ENCODE data around the gene PHC1. TPM values are rescaled to one million over a fixed set of nuclear protein-coding genes. Genes with fewer than 3 reads are reported as not detected.

Gene PHC1
- total RNA-seq, 2 donors from 2014 or later = 38.2 to 104 TPM

DNA sequence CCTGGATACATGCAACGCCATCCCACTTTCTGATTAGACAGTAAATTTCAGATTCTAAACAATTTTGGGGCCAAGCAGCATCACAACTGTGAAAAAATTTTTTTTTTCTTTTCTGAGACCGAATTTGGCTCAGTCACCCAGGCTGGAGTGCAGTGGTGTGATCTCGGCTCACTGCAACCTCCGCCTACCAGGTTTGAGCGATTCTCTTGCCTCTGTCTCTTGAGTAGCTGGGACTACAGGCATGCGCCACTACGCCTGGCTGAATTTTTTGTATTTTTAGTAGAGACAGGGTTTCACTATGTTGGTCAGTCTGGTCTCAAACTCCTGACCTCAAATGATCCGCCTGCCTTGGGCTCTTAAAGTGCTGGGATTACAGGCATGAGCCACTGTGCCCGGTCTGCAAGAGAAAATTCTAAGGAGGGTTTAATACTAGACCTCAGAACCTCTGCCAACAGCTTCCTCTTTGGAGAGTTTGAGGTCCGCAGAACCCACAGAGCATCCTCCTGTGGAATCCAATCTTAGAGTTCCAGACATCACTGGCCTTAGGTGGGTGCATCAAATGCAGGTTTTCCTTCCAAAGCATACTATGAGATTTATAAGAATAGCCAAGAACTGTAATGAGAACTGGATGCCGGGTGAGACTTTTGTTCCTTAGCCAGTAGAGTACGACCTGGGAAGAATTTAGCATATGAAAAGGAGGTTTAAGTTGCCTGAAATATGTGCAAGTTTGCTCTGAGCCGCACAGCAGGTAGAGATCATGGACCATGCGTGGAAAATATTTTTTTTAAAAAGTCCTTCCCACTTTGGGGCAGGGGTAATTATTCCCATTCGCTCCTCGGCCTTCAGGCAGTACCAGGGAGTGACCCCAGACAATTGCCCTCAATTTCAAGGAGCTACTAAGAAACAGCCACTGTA lies 7.8 kb upstream of the PHC1 start:
- no peaks in the 10 kb centered on the region for H3K4me1 ChIP-seq (replicated peaks)
- H3K27me3 ChIP-seq (replicated peaks; ENCODE audit: insufficient read depth) = no peaks in the 10 kb centered on the region
- intact Hi-C loops (cut with DNase I) = loop anchor here (5.0 kb wide), 1 partner anchor 46 kb away; no protein-coding TSS in a partner anchor
- no peak overlapping the region for H3K4me3 ChIP-seq
- no peak for TF ChIP-seq POLR2A (IDR thresholded peaks at IDR 0.05)
- TF ChIP-seq, protein P1, sequence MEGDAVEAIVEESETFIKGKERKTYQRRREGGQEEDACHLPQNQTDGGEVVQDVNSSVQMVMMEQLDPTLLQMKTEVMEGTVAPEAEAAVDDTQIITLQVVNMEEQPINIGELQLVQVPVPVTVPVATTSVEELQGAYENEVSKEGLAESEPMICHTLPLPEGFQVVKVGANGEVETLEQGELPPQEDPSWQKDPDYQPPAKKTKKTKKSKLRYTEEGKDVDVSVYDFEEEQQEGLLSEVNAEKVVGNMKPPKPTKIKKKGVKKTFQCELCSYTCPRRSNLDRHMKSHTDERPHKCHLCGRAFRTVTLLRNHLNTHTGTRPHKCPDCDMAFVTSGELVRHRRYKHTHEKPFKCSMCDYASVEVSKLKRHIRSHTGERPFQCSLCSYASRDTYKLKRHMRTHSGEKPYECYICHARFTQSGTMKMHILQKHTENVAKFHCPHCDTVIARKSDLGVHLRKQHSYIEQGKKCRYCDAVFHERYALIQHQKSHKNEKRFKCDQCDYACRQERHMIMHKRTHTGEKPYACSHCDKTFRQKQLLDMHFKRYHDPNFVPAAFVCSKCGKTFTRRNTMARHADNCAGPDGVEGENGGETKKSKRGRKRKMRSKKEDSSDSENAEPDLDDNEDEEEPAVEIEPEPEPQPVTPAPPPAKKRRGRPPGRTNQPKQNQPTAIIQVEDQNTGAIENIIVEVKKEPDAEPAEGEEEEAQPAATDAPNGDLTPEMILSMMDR (IDR thresholded peaks at IDR 0.05) = no peak
- H3K36me3 ChIP-seq = no peaks in the 10 kb centered on the region
- no peak for DNase-seq (ENCODE audit: low spot score)
- no peaks in the 10 kb centered on the region for H3K9me3 ChIP-seq
- no peak overlapping the region for H3K27ac ChIP-seq
- WGBS = 87% methylated on average over 16 of the region's 16 CpGs

- H3K9me3 ChIP-seq = no peaks in the 10 kb centered on the region
- WGBS = 77% methylated on average over 3 of the region's 3 CpGs
- H3K36me3 ChIP-seq = no peaks in the 10 kb centered on the region
- no peak overlapping the region for H3K27ac ChIP-seq
- no peak overlapping the region for H3K4me3 ChIP-seq
- no peaks in the 10 kb centered on the region for H3K4me1 ChIP-seq (replicated peaks)
- no peak for TF ChIP-seq POLR2A (IDR thresholded peaks at IDR 0.05)
- TF ChIP-seq, protein P1 (IDR thresholded peaks at IDR 0.05) = no peak
- TF ChIP-seq POLR2AphosphoS5 (IDR thresholded peaks at IDR 0.05) = no peak
- no peaks in the 10 kb centered on the region for H3K27me3 ChIP-seq (replicated peaks; ENCODE audit: insufficient read depth)
- intact Hi-C loops (cut with DNase I) = loop anchor here (5.0 kb wide), 1 partner anchor 45 kb away; no protein-coding TSS in a partner anchor
- no peak for DNase-seq (ENCODE audit: low spot score)
Measured at GRCh38 chr12:8907513-8907912, 6.8 kb upstream of the PHC1 start.

DNA sequence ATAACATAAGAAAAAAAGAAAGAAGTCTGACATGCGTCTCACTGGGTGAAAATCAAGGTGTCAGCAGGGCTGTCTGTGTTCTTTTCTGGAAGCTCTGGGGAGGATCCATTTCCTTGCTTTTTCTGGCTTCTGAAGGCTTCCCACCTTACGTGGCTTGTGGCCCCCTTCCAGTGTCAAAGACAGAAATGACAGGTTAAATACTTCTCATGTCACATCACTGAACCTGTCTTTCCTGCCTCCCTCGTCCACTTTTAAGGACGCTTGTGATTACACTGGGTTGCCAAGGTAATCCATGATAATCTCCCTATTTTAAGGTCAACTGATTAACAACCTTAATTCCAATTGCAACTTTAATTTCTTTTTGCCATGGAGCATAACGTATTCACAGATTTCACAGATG lies 4.6 kb upstream of the PHC1 start:
- H3K9me3 ChIP-seq = no peaks in the 10 kb centered on the region
- H3K4me1 ChIP-seq (replicated peaks) = no peaks in the 10 kb centered on the region
- no peak overlapping the region for H3K4me3 ChIP-seq
- H3K36me3 ChIP-seq = no peaks in the 10 kb centered on the region
- intact Hi-C loops (cut with DNase I) = loop anchor here (5.0 kb wide), 2 partner anchors 43 to 207 kb away; no protein-coding TSS in a partner anchor
- no peaks in the 10 kb centered on the region for H3K27me3 ChIP-seq (replicated peaks; ENCODE audit: insufficient read depth)
- TF ChIP-seq POLR2AphosphoS5 (IDR thresholded peaks at IDR 0.05) (no peak), POLR2A (IDR thresholded peaks at IDR 0.05) (no peak)
- TF ChIP-seq, protein P1 (IDR thresholded peaks at IDR 0.05) = no peak
- H3K27ac ChIP-seq = no peak overlapping the region
- no peak for DNase-seq (ENCODE audit: low spot score)
- 74% methylated on average over 5 of the region's 5 CpGs for WGBS

DNA sequence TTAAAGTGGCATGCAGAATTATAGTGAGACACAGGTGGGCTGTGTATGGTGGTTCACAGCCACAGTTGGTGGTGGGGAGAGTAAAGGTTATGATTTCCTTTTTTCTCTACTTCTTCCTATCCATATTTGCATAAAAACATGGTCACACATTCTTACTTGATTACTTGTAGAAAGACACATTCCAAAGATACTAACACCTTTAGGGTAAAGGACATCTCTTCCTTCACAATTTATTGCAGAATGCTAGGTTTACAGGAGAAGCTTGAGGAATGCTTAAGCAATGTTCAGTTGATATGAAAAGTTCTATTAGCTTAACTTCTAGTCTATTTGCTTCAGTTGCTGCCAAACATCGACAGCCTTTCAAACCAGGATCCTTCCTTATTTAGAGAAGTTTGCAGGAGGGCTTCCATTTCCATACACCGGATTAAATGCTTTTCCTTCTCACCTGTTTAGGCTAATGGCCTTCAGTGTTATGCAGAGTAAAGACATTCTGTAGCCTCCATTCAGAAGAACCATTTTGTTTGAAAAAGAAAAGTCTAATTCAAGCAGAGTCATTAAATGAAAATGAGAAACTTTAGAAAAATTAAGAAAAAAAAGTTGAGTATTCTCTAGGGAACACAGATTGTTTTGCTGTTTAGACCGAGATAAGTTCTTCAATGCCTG lies 2.6 kb upstream of the PHC1 start:
- no peaks in the 10 kb centered on the region for H3K9me3 ChIP-seq
- H3K36me3 ChIP-seq = no peaks in the 10 kb centered on the region
- DNase-seq (ENCODE audit: low spot score) = no peak
- intact Hi-C loops (cut with DNase I) = loop anchor here (5.0 kb wide), 1 partner anchor 209 kb away; no protein-coding TSS in a partner anchor
- 70% methylated on average over 3 of the region's 3 CpGs for WGBS
- no peaks in the 10 kb centered on the region for H3K4me1 ChIP-seq (replicated peaks)
- TF ChIP-seq POLR2A (IDR thresholded peaks at IDR 0.05) (no peak), POLR2AphosphoS5 (IDR thresholded peaks at IDR 0.05) (no peak)
- TF ChIP-seq, protein P1 (IDR thresholded peaks at IDR 0.05) = no peak
- H3K4me3 ChIP-seq = no peak overlapping the region
- no peaks in the 10 kb centered on the region for H3K27me3 ChIP-seq (replicated peaks; ENCODE audit: insufficient read depth)
- H3K27ac ChIP-seq = no peak overlapping the region
